ENCODE results near the gene SIGLEC7.

The SIGLEC7 gene

GRCh38 chr19:51142119-51142518, at the start of gene SIGLEC7:
TSS of gene SIGLEC7 (plus strand) at chr19:51142301. CDS start at chr19:51142370, 69 bp downstream.
- DNase-seq (ENCODE audit: low spot score), result no peak

- no peak for DNase-seq (ENCODE audit: low spot score)
Measured at GRCh38 chr19:51093101-51093500, 49.0 kb upstream of the SIGLEC7 start.

DNA sequence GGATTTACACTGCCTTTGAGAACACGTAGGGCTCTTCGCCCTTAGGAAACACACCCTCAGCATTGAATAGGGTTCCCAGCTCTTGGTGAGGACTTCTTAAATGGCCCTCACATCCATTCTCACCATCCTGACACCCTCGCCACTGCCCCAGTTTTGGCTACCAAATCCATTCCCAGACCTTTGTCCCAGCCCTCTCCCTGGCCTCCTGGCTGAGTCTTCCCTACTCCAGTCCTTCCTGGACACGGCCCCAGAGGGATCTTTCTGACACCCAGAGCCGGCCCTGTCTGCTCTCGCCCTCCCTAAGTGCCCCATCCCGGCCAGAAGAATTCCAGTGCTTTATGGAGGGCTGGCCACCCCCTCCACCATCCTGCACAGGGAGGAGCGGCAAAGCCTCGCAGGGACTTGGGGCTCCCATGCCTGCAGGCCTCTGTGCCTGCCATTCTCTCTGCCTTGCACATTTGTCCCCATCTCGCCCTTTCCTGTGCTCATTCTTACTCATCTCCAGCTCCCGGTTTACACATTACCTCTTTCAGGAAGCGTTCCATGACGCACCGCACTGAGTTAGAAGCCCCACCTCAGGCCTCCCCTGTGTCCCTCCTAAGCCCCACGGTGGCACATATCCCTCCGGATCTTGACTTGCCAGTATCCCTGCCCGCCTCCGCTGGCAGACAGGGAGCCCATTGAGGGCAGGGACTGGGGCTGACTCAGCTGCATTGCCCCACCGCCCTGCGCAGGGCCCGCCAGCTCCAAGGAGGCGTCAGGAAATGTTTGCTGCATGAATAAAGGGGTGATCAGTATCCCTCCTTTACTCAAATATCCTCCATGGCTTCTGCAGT, 48.4 kb upstream of the SIGLEC7 start:
- no peak for DNase-seq (ENCODE audit: low spot score)

GRCh38 chr19:51094696-51095279, 47.3 kb upstream of the SIGLEC7 start:
- no peak for DNase-seq (ENCODE audit: low spot score)

DNA sequence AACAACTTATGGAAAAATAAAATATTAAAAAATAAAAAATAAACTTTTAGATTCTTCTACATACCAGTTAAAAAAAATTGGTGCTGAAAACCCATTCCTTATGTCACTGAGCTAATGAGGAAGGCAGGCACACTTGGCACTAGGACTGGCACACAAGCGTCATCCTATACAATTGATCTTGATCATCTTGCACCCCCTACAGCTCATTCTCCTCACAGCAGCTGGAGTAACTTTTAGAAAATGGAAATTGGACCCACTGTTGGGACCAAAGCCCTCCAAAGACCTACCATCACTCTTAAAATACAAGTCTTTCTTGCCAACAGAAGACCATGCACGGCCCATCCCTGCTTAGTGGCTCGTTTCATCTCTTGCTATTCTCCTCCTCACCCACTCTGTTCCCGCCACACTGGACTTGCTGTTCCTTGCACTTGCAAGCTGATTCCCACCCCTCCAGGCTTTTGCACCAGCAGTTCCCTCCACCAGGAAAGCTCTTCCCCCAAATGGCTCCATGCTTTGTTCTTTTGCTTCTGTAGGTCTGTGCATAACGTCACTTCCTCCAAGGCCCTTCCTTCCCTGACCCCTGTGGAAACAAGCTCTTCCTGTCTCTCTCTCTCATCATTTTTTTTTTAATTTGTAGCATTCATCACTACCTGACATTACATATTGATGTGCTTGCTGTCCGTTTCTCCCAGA, 45.5 kb upstream of the SIGLEC7 start:
- no peak for DNase-seq (ENCODE audit: low spot score)

GRCh38 chr19:51097166-51097738, 44.8 kb upstream of the SIGLEC7 start:
- DNase-seq (ENCODE audit: low spot score), result peak; percentile 17

DNA sequence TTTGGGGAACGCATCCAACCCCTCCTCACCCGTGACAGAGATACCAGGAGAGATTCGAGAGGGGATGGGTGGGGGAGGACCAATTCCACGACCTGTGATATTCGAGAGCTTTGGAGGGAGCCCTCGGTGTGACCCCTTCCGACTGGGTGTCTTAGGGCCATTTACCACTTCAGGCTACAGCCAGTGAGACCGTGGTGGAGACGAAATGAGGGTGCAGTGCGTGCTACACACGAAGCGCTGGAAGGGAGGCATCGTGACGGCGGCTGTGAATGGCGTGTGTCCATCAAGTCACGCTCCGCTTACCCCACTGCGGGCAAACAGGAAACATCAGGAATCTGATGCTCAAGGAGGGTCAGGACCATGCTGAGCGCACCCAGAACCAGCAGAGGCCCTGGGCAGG, 44.3 kb upstream of the SIGLEC7 start:
- no peak for DNase-seq (ENCODE audit: low spot score)

DNA sequence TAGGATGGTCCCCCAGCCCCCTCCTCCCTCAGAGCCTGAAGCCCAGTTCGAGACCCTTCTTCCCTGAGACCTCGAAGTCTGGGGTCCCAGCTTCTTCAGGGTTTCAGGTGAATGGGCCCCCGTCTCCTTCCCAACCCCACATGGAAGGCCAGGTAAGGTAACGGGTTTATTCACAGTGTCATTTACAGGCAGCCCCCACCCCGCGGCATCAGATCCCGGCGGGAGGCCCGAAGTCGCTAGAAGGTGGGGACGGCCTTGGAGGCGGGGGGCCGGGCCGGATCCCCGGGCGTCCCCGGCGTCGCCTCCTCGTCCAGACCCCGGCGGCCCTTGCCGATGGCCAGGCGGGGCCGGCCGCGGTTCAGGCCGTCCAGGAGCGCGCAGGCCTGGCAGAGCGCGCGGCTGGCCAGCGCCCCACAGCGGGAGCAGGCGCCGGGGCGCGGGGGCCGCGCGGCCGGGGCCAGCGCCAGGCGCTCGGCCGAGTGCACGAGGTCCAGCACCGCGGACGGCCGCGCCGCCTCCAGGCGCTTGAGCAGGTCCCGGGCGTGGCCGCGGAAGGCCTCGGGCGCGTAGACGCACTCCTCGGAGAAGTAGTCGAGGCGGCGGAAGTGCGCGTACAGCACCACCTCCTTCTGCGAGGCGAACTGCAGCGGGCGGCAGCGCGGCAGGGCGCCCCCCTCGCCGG, 43.6 kb upstream of the SIGLEC7 start:
- no peak for DNase-seq (ENCODE audit: low spot score)

DNA sequence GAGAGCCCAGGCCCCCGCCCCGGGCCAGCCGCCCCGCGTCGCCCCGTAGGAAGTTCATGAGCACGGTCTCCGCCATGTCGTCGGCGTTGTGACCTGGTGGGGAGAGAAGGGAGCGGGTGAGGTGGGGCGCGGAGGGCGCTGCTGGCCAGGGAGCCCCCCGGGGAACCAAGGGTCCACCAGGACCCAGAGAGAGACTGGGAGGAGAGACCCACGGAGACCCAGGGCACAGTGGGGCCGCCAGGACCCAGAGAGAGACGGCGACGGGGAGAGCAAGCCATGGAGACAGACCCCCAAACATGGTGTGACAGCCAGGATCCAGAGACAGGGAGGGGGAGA, 43.1 kb upstream of the SIGLEC7 start:
- DNase-seq (ENCODE audit: low spot score), result no peak

- DNase-seq (ENCODE audit: low spot score), result no peak
Measured at GRCh38 chr19:51100601-51101000, 41.5 kb upstream of the SIGLEC7 start.

DNA sequence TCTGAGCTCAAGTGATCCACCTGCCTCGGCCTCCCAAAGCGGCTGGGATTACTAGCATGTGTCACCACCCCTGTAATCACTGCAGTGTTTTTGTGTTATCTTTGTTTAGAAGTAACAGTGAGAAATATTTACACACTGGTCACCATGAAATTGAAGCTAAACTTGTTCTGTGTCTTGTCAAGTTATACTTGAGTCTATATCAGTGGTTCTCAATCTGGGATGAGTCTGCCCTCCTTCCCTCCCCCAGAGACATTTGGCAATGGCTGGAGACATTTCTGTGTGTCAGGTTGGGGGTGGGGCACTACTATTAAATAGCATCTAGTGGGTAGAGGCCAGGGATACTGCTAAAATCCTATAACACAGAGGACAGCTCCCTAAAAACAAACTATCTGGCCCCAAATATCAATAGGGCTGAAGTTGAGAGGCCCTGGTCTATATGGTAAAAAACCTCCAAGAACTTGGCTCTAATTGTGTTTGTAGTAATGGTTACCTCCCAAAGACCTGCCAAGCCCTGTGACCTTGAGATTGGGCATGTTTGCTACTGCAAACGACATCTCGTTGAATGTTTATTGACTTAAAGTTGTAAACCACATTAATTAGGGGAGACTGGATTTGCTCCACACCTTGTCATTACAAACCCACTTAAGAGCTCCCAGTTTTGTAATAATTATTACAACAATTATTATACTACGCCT, 40.8 kb upstream of the SIGLEC7 start:
- DNase-seq (ENCODE audit: low spot score), result no peak

GRCh38 chr19:51102991-51103390, 39.1 kb upstream of the SIGLEC7 start:
- no peak for DNase-seq (ENCODE audit: low spot score)

- no peak for DNase-seq (ENCODE audit: low spot score)
Measured at GRCh38 chr19:51103926-51104341, 38.2 kb upstream of the SIGLEC7 start.

- no peak for DNase-seq (ENCODE audit: low spot score)
Measured at GRCh38 chr19:51107406-51108065, 34.6 kb upstream of the SIGLEC7 start.

DNA sequence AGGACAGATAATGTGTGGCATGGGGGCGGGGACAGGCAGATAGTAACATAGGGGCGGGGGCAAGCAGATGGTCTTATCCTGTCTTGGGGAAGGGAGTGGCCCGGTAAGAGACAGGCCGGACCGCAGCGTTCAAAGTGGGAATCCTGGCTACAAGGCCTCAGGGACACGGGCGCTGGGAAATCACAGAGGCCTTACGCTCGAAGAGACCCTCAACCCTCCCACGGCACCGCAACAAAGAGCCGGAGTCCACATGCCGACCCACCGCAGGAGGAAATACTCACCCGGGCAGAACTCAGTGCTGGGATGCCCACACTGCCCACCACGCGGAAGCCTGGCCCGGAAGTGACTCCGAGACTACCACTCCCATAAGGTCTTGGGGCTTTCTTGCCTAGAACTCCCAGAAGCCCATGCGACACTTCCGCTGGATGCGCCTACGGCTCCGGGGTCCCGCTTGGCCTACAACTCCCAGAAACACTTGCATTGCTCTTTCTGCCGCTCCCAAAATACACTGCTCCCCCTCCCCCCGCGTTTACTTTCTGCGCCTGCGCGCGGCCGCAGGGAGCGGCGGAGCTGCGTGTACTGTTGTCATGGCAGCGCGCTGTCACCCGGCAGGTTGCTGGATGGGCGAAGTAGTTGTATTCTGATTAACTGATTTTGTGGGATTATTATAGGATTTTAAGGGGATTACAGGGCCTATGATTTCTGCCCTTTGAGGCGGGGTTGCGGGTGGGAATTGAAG, 33.9 kb upstream of the SIGLEC7 start, which contains the start of gene CTU1:
CTU1 (minus strand) TSS at position 344 of the 739 bp plus-strand sequence. CDS start 3,840 bp downstream, outside the sequence.
- peak; percentile 100 for DNase-seq (ENCODE audit: low spot score)

DNA sequence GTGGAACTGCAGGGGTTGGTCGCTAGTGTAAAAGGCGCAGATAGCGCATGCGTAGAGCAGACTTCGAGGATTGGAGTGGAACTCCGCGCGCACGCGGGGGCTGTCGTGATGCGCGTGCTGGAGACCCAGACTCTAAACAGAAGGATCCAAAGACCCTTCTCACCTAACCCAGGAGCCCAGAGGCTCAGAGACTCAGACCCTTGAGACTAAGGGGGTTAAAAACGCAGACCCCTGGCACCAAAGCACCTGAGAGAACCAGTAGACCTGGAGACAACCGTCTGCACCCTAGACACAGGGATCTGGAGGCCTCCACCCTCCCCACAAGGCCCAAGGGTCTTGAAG, 33.3 kb upstream of the SIGLEC7 start:
- DNase-seq (ENCODE audit: low spot score), result no peak

- no peak for DNase-seq (ENCODE audit: low spot score)
Measured at GRCh38 chr19:51110666-51110971, 31.5 kb upstream of the SIGLEC7 start.

- DNase-seq (ENCODE audit: low spot score), result no peak
Measured at GRCh38 chr19:51111606-51112005, 30.5 kb upstream of the SIGLEC7 start.

DNA sequence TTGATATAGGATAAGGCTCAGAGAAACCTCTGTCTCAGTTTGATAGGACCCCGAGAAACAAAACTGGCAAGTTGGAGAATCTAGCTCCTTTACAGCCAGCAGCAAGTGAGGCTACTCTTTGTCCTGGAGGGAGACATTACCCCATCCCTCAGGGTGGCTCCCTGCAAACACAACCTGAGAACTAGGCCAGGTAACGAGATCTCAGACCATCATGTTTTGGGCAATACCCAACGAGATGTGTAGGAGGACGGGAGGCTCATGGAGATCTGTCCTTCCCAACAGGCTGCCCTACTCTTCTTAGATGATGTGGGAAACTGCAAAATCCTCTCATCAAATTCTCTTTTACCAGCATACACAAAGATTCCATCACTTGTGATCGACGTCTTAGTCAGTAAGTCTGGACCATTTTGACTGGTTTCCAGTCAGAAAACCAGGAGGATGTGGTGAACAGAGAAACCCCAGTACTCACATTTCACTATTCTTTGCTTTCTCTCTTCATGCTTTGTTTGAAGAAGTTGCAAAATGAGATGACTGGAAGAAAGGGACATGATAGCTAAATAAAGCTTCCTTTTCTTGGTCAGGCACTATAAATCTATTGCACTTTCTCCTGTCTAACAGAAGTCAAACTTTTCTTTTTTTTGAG, 27.9 kb upstream of the SIGLEC7 start:
- DNase-seq (ENCODE audit: low spot score), result no peak

DNA sequence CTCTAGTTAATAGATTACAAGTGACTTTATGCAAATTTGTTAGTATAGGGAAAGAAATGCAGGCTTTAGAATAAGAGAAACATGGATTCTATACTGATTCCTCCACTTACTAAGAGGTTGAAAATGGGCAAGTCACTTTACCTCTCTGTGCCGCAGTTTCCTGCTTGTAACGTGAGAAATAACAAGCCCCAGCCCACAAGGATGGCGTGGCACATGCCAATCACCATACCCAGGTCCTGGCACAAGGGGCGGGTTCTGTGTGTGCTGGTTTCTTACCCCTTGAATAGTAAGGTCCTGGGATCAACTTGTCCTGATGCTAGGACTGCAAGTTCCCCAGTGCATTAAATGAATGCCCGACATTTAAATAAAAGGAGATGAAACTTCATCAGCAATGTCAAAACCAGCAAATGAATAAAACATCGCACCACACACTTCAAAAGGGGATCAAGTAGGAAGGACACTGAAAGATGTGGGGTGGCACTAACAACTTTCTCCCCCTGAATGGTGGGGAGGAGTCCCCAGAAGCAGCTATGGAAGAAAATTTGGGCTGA, 25.3 kb upstream of the SIGLEC7 start:
- no peak for DNase-seq (ENCODE audit: low spot score)
